Measurements from ENCODE around the gene URM1. TPM values are rescaled to one million over a fixed set of nuclear protein-coding genes. Genes with fewer than 3 reads are reported as not detected.
A peak's percentile ranks its signal among the peaks of the same experiment; 100 is the strongest.

The URM1 gene
- polyA plus RNA-seq, 1 donor from 2014 or later: 80.8 TPM

DNA sequence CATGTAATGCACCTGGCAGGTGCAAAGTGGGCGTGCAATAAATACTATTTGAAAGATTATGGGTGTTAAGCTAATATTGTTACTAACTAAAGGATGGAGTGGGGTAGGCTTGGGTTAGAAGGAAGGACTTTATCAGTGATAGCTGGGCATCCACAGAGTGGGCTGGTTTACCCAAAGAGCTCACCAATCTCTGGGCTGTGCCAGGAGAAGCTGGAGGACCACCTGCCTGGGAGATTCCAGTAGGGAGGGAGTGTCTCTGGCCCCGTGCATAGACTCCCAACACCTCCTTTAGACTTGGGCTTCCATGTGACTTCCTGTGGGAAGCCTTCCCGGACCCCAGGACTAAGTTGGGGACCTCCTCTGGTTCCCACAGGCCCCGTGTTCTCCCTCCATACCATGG, 5.6 kb upstream of the URM1 start:
- Histone ChIP-seq H3K27me3 (ENCODE audit: insufficient read depth, low read depth, low read length) (no peaks in the 10 kb centered on the region), H4K20me1 (ENCODE audit: insufficient read depth) (no peaks in the 10 kb centered on the region), H3K9me3 (ENCODE audit: low read length) (no peaks in the 10 kb centered on the region), H3K9ac (ENCODE audit: low read length) (peak overlapping the region; percentile 88), H3K4me3 (ENCODE audit: low read length) (peak overlapping the region; percentile 61), H3K36me3 (ENCODE audit: insufficient read depth, low read length) (no peaks in the 10 kb centered on the region), H3F3A (ENCODE audit: insufficient read depth, low read length, poor library complexity, severe bottlenecking) (no peaks in the 10 kb centered on the region), H2AFZ (ENCODE audit: low read depth, low read length) (peak overlapping the region; percentile 57), H3K79me2 (replicated peaks; ENCODE audit: insufficient read depth, low read length) (no peaks in the 10 kb centered on the region), H3K9me2 (ENCODE audit: insufficient read depth, low read length) (no peaks in the 10 kb centered on the region), H3K27ac (ENCODE audit: low read length) (peak overlapping the region; percentile 82), H3K4me2 (ENCODE audit: low read length) (peak overlapping the region; percentile 90)
- TF ChIP-seq, protein P1, sequence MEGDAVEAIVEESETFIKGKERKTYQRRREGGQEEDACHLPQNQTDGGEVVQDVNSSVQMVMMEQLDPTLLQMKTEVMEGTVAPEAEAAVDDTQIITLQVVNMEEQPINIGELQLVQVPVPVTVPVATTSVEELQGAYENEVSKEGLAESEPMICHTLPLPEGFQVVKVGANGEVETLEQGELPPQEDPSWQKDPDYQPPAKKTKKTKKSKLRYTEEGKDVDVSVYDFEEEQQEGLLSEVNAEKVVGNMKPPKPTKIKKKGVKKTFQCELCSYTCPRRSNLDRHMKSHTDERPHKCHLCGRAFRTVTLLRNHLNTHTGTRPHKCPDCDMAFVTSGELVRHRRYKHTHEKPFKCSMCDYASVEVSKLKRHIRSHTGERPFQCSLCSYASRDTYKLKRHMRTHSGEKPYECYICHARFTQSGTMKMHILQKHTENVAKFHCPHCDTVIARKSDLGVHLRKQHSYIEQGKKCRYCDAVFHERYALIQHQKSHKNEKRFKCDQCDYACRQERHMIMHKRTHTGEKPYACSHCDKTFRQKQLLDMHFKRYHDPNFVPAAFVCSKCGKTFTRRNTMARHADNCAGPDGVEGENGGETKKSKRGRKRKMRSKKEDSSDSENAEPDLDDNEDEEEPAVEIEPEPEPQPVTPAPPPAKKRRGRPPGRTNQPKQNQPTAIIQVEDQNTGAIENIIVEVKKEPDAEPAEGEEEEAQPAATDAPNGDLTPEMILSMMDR (IDR thresholded peaks at IDR 0.05; ENCODE audit: poor library complexity, severe bottlenecking): no peak
- TF ChIP-seq POLR2AphosphoS5 (IDR thresholded peaks at IDR 0.05) (no peak), EZH2 (IDR thresholded peaks at IDR 0.05; ENCODE audit: borderline replicate concordance, insufficient read depth, low read length, poor library complexity, severe bottlenecking) (no peak), TAF1 (IDR thresholded peaks at IDR 0.05; ENCODE audit: low read depth) (no peak), RAD21 (conservative IDR thresholded peaks at IDR 0.05) (no peak), EP300 (conservative IDR thresholded peaks at IDR 0.05; ENCODE audit: poor library complexity, severe bottlenecking) (no peak), SMC3 (conservative IDR thresholded peaks at IDR 0.05; ENCODE audit: poor library complexity) (no peak), MXI1 (conservative IDR thresholded peaks at IDR 0.05; ENCODE audit: poor library complexity, severe bottlenecking) (no peak)
- TF ChIP-seq, protein P2, sequence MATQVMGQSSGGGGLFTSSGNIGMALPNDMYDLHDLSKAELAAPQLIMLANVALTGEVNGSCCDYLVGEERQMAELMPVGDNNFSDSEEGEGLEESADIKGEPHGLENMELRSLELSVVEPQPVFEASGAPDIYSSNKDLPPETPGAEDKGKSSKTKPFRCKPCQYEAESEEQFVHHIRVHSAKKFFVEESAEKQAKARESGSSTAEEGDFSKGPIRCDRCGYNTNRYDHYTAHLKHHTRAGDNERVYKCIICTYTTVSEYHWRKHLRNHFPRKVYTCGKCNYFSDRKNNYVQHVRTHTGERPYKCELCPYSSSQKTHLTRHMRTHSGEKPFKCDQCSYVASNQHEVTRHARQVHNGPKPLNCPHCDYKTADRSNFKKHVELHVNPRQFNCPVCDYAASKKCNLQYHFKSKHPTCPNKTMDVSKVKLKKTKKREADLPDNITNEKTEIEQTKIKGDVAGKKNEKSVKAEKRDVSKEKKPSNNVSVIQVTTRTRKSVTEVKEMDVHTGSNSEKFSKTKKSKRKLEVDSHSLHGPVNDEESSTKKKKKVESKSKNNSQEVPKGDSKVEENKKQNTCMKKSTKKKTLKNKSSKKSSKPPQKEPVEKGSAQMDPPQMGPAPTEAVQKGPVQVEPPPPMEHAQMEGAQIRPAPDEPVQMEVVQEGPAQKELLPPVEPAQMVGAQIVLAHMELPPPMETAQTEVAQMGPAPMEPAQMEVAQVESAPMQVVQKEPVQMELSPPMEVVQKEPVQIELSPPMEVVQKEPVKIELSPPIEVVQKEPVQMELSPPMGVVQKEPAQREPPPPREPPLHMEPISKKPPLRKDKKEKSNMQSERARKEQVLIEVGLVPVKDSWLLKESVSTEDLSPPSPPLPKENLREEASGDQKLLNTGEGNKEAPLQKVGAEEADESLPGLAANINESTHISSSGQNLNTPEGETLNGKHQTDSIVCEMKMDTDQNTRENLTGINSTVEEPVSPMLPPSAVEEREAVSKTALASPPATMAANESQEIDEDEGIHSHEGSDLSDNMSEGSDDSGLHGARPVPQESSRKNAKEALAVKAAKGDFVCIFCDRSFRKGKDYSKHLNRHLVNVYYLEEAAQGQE (IDR thresholded peaks at IDR 0.05; ENCODE audit: borderline replicate concordance): no peak

DNA sequence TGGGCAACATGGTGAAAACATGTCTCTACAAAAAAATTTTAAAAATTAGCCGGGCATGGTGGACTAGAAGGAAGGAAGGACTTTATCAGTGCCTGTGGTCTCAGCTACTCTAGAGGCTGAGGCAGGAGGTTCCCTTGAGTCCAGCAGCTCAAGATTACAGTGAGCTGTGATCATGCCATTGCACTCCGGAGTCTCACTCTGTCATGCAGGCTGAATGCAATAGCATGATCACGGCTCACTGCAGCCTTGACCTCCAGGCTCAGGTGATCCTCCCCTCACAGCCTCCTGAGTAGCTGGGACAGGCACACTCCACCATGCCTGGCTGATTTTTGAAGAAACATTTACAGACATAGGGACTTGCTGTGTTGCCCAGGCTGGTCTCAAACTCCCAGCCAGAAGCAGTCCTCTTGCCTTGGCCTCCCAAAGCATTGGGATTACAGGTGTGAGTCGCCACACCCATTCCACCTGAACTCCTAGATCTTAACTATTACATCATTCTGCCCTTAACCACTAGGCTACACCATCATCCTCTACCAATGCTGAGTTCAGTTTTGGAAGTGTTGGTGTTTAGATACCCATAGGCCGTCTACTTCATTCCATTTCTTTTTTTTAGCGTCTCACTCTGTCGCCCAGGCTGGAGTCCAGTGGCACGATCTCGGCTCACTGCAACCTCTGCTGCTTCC, 2.0 kb upstream of the URM1 start:
- Histone ChIP-seq H3K36me3 (ENCODE audit: insufficient read depth, low read length) (no peaks in the 10 kb centered on the region), H3K4me2 (ENCODE audit: low read length) (no peak overlapping the region), H3F3A (ENCODE audit: insufficient read depth, low read length, poor library complexity, severe bottlenecking) (no peaks in the 10 kb centered on the region), H3K27me3 (ENCODE audit: insufficient read depth, low read depth, low read length) (no peaks in the 10 kb centered on the region), H3K9me3 (ENCODE audit: low read length) (no peaks in the 10 kb centered on the region), H2AFZ (ENCODE audit: low read depth, low read length) (no peak overlapping the region), H3K79me2 (replicated peaks; ENCODE audit: insufficient read depth, low read length) (peaks cover 13% of the 10 kb centered on the region), H3K4me3 (ENCODE audit: low read length) (no peak overlapping the region), H3K9me2 (ENCODE audit: insufficient read depth, low read length) (no peaks in the 10 kb centered on the region), H4K20me1 (ENCODE audit: insufficient read depth) (no peaks in the 10 kb centered on the region), H3K27ac (ENCODE audit: low read length) (no peak overlapping the region), H3K9ac (ENCODE audit: low read length) (no peak overlapping the region)
- TF ChIP-seq, protein P1 (IDR thresholded peaks at IDR 0.05; ENCODE audit: poor library complexity, severe bottlenecking): no peak
- TF ChIP-seq EZH2 (IDR thresholded peaks at IDR 0.05; ENCODE audit: borderline replicate concordance, insufficient read depth, low read length, poor library complexity, severe bottlenecking) (no peak), TAF1 (IDR thresholded peaks at IDR 0.05; ENCODE audit: low read depth) (no peak), EP300 (conservative IDR thresholded peaks at IDR 0.05; ENCODE audit: poor library complexity, severe bottlenecking) (no peak), MXI1 (conservative IDR thresholded peaks at IDR 0.05; ENCODE audit: poor library complexity, severe bottlenecking) (no peak), RAD21 (conservative IDR thresholded peaks at IDR 0.05) (no peak)
